Measurements from ENCODE around the gene SLX4IP.

SLX4IP gene

GRCh38 chr20:10654630-10655029, 219.5 kb downstream of the SLX4IP start:
- FAIRE-seq = no peak

DNA sequence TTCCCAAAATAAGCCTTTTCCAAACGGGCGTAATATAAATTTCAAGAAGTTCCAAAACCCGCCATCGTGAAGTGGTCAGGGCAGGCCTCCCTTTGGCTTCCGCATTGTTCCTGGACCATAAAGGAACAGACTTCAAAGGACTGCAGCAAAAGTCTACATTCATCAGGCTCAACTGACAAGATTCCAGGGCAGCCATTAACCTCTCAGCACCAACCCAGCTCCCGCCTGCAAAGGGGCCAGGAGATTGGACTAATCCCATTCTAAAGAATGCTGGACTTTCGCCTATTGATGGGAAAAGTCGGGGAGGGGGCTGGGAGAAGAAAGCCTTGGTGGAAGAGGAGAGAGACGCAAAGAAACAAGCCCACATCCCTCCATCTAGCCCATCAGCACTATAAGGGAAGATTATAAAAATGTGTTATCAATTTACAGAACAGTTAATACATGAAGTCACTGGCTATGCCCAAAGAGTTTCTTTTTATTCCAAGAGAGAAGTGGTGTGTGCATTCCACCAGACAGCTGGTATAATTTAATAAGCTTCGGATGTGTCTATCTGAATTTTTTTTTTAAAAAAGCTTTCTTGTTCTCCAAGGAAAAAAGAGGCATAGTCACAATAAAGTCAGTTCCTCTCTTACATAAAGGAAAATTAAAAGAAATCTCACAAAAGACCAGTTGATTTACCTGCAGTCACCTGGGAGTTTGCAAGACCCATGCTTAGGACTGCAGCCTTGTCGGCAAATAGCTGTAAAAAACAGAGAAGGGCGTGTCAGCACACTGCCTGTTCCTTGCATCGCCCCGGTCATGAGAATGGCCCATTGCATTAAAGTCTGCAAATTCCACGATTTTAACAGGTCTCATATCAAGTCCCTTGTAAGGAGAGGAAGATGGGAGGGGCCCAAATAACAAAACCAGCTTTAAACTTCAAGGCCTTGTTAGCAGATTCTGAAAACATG, 220.9 kb downstream of the SLX4IP start:
- no peak for FAIRE-seq

DNA sequence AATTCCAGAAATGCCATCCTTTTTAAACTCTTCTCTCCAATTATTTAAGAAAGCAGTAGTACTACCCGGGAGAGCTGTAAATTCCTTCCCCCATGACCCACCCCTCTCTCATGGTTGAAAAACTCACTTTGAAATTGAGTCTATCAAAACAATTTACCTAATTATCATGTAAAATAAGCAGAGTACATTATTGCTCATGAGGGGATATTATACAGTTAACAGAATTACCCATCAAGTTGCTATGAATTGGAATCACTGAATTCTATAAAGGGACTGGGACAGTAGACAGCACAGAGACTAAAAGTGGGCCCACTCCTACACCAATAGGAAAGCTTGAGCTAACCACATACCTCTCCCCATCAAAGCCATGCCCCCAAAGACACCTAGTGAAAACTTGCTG, 222.3 kb downstream of the SLX4IP start:
- no peak for FAIRE-seq

GRCh38 chr20:10658051-10658823, 223.1 kb downstream of the SLX4IP start:
- no peak for FAIRE-seq

DNA sequence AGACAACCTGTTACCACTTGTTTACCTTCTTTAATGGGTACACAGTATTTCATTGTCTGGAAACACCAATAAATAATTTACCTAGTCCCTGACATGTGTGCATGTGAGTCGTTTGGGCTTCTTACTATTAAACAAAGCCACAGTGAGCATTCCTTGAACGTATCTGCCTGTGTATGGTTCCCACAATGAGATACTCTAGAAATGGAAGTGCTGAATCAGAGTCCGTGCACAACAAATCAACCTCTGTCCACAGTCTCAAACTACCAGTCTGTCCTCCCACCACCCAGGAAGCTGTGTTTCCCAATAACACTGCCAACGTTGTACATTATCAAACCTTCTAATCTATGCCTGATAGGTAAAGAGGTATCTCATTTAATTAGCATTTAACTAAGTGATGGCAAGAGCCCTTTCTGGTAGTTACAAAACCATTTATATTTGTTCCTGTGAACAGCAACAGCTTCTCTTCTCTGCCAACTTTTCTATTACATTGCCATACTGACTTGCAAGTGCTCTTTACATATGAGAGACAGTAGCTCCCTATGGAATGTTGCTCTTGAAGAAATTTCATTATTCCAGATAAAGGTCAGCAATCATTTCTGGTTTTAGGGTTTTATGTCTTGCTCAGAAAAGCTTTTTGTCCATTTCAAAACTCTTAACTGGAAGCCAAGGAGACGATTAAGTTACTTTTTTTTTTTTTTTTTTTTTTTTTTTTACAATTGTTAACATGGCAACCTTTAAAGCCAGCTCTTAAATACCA, 223.9 kb downstream of the SLX4IP start:
- no peak for FAIRE-seq

GRCh38 chr20:10659651-10660601, 224.8 kb downstream of the SLX4IP start:
- no peak for FAIRE-seq

GRCh38 chr20:10660661-10661060, 225.6 kb downstream of the SLX4IP start:
- FAIRE-seq = no peak

- no peak for FAIRE-seq
Measured at GRCh38 chr20:10661261-10661660, 226.2 kb downstream of the SLX4IP start.

- FAIRE-seq = no peak
Measured at GRCh38 chr20:10662151-10662550, 227.0 kb downstream of the SLX4IP start.

DNA sequence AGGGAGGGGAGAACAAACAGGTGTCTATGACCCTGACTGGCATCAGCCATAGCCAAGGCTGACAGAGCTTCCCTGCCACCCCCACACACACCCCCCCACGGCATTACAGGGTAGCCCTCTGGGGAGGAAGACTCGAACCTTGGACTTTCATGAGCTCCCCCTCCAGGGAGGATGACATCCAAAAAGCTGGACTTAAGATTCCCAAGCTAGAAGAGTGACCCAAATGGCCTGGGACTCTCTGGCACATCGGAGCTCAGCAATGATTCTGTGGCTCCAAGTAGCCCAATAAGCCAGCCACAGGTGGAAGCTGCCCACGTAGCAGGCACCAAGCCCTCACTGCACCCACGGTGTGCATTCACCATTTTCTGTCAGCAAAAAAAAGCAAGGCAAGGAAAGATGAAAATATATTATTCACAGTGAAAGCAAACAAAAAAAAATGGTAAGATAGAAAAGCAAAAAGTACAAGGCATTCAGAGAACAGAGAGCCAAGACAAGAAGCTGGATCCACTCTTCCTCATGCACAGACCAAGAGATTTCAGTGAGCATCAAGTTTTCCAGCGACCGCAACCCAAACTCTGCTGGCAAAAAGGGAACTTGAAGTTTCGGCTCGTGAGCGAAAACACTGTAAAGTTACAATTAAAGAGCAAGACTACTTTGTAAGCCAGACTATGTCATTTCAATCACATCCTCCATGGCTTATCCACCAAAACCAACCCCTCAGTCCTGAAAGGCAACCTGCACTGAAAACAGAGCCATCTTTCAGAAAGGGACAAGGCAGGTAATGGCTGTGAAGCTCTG, 227.8 kb downstream of the SLX4IP start:
- FAIRE-seq = no peak

DNA sequence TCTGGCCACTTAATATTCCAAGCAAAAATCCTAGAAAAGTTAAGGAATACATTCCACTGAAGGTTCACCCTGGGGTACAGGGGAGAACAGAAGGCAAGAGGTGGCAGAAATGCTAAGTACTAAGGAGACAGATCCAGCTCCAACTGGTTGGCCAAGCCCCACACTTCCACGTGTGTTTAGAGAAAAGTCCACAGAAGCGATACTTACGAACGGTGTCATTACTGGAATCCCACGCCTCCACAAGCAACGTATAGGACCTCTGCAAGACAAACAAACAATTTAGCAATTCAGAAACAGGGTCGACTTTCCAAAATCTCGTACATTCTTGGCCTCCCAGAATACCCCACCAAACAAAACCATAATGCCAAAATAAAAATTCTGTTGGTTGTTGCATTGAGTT, 228.7 kb downstream of the SLX4IP start:
- FAIRE-seq = no peak

DNA sequence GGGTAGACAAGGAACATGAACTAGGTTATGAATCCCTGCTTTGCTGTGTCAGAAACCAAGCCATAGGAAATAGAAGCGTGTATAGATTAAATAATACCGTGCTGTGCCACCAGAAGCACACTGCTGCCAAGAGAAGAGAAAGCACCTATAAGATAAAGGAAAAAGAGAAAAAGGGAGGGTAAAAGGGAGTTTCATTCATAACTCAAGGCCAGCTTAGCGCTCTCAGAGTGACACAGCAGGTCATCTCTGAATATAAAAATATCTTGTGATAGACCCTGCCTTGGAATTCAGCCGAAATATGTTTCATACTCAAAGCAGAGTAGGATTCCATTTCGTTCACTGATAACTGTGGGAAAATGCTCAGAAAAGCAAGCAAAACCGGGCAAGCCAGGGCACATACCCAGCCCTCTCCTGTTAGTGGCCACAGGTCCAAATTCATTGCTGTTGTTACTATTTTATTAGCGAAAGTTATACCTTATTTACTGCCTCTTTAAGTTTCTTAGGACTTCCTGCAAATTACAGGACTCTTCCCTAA, 230.0 kb downstream of the SLX4IP start:
- no peak for FAIRE-seq

DNA sequence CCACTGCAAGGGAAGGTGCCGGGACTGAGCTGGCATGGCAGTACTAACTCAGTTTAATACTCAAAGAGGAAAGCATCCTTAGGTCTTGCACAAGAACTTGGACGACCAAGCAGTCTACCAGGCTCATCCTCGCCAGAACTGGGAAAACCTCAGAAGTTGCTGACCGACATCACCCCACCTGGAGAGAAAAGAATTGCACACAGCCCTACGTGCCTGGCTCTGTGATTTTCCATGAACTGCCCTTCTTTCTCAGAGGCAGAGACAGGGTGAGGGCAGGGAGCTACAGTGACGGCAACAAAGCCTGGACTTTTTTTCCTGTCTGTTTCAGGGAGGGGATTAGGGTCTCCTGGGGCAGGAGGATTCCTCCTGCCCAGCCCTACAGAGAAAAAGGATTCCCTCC, 230.7 kb downstream of the SLX4IP start:
- no peak for FAIRE-seq

DNA sequence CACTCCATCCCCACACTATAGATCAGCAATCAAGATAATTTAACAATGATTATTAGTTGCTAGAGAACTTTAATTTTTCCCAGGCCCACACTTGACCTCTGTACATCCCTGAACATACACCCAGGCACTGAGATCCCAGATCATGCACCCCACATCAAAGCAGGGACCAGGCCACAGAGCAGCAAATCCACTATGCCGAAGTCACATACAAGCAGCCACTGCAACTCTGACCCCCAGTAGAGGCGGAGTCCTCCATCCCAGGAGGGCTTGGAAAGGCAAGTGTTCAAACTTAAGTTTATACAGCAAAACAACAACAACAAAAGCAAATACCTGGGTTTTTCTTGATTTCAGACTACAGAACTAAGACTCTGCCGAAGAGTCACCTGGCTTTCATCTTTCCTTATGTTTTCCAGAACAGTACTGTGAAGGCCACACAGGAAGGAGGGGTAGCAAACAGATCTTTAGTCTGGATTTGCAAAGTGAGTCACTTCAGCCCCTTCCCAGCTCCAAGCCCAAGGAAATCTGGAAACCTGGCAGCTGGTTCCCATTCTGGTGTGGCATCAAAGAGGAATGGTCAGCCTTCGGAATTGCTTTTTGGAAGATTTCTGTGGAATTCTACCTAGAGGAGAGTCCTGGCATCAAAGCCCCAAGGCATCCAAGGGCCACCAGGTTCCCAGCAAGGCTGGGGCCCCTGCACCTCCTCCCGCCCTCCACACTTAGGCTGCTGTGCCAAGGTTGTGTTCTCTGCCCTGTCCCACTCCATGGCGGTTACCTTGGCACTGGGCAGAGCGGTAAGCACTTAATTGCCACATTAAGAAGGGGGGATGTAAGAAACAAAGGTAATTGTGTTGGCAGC, 231.3 kb downstream of the SLX4IP start:
- FAIRE-seq = no peak

GRCh38 chr20:10667077-10667401, 231.9 kb downstream of the SLX4IP start:
- FAIRE-seq = no peak

GRCh38 chr20:10667560-10668167, 232.6 kb downstream of the SLX4IP start:
- no peak for FAIRE-seq

DNA sequence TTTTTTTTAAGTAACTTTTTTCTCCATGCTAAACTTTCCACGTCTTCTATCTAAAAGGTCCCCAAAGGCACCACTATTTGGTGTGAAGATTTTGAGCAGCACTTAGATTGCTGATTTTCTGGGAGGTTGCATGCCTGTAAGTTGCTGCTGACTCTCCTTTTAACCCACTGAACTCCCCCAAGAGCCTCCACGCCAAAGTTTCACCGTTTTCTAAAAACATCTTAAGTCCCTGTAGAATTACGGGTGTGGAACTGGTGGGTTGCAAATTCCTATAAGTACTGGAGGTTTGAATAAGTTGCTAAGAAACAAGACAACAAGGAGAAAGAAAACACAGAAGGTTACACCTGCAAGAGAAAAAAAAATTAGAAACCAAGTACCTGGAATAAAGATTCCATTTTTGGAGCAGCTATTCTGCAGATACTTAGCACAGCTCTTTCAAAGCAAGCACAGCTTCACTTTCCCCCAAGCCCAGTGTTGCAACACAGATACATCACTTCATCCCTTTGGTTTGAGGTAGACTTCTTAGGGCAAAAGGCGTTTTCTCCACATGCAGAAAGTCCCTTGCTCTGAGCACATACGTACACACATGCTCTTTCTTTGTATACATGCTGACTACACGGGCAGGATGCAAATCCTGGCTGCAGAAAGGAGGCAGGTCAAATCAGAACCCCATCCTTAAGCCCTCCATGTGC, 233.7 kb downstream of the SLX4IP start:
- FAIRE-seq = no peak

- FAIRE-seq = no peak
Measured at GRCh38 chr20:10669843-10670446, 234.8 kb downstream of the SLX4IP start.

Data from TTC549 (cell line).